NCI-H146 treated with DMSO at 0.1 percent for 48 hours (cell line): Measurements from ENCODE around the gene FAM210B.
A peak's percentile ranks its signal among the peaks of the same experiment; 100 is the strongest.
"Not testable (repeated sequence)": the region's sequence is repeated elsewhere in the genome, so short reads cannot be mapped to it uniquely, and the experiment has no call there.

Source experiments
- DNase-seq: peaks from one replicate; lab custom pipeline; 2025; ENCODE audit not compliant: unreplicated experiment; lab: John Stamatoyannopoulos, UW

Gene FAM210B

DNA sequence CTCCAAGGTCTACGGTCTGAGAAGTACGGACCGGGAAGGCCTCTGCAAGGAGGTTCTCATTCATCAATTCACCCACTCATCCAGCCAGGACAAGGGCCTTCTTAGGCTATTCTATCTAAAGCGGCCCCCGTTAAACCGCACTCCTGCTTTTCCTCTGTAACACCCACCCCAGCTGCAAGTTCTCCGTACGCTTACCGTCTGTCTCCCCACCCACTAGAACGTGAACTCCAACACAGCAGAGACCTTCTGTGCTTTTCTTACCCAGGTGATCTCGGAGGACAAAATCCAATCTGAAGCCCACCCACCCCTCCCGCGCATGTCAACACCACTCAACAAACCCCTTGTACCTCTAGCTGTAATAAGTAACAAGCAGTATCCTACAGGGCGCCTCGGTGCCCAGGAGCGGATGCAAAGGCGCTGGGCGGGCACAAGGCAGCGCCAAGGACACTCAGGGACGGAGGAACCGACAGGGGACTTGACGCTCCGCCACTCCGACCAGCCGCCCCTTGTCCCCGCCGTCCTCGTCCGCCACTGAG is 32.9 kb downstream of the FAM210B start:
- DNase-seq, result no peak

DNA sequence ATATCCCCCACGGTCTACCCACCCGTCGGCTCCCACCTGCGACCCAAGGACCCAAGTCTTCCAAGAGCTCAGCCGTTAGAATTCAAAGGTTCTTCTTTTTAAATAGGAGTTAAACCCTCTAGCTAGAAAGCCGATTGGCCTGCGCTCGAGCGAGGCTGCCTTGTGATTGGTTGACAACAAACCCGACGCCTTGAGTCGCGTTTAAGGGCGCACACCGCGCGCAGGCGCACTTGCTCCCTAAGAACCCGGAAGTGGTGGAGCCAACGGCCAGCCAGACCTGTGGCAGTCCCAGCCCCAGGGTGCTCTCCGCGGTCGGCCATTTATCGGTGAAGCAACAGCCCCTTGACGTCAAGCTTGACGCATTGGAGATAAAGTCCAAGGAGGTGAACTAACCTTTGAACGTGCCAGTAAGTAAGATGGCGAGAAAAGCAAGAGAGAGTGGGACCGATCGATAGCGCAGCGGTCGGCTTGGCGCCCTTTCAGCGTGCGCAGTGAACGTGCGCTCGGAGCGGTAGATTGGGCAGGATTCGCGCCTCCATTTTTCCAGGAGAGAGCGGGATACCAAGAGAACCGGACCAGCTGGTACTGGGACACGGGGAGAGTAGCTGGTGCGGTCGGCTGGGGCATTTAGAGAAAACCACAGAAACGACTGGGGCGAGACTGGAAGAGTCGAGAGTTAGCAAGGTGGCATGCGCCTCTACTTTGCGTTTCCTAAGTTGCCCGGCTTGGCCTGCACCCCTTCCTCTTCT is 33.5 kb downstream of the FAM210B start, which contains the start of the genes AURKA and CSTF1:
TSS of gene AURKA (minus strand) at position 84 of the 749 bp plus-strand sequence. CDS start 4,018 bp downstream, outside the sequence.
TSS of gene CSTF1 (plus strand) at position 514 of the 749 bp plus-strand sequence. CDS start 2,908 bp downstream, outside the sequence.
- peak; percentile 96 for DNase-seq

DNA sequence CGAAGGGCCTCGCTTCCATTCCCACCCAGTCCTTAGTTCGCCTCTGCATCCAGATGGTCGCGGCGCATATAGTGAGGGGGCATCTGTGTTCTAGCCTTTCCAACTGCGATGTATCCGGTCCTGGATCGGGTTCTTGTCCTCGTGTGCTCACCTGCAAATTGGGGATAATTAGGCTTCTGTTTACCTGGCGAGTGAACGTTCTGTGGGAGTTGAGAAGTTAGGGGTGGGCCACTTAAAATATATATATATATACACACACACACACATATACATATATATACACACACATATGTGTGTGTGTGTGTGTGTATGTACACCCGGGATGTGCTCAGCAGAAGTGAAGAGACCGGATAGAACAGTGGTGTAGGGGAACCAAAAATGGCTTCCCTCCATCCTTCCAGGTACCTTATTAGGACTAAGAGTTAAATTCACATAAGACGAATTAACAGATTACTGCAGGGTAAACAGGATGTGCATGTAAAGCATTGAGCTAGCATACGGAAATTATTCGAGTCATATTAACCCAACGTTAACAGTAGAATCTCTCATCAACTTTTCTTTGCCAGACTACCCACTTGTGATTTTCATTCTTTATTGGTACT is 34.2 kb downstream of the FAM210B start:
- DNase-seq, result peak; percentile 63

DNA sequence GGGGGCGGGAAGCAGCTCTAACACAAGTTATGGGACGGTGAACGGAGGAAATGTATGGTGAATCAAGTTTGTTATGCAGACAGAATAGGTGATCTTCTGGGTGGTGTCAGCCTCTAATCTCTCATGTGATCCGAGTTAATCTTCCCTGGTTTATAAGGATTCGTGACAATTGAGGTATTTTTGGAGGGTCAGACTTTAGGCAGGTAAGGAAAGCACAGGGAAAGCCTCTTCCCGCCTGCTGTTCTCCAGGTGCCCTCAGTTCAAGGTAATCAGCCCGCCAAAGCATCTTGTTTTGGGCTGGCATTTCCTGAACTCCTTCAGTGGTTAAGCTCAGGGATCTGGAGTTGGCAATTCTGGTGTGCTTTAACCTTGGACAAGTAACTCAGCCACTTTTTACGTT is 34.9 kb downstream of the FAM210B start:
- no peak for DNase-seq

DNA sequence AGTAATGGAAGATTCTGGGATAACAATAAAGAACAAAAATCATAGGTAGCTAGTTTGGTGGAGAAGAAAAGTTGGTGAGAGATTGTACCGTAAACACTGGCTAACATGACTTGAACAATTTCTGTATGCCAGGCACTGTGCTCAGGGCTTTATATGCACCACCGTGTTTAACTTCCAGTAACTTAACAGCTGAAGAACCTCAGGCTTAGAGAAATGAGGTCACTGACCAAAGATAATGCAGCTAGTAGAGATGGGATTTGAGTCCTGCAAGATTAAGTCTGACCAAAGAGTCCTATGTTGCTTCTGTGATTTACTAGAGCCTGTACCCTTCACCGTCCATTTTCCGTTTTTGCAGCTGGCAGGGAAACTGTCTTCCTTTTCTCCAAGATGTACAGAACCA is 36.4 kb downstream of the FAM210B start:
- no peak for DNase-seq

DNA sequence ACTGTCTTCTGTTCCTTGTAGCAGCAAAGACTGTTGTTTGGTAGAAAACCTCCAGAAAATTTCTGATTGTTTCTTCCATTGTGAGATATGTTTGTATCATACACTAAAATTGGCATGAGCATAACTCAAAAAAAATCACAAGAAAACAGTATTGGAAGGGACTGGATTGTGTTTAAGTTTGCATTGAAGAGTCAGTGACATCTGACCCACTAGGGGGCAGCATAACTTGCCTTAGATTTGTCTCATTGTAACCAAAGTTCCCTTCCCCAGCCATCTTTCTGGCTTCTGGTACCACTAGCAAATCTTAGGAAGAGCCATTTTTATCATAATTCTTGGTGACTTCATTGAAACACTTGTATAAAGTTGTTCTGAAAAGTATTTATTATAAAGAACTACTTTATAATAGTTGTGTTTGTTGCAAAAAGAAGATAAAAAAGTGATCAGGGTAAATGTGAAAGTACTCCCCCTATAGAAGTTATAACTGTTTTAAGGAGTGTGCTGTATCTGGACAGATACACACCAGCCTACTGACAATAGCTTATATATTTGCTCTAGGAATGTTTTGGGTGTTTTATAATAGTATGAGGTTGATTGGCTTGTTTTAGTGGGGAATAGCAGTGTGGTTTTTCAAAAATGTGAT is 41.3 kb downstream of the FAM210B start:
- DNase-seq, result peak; percentile 23

DNA sequence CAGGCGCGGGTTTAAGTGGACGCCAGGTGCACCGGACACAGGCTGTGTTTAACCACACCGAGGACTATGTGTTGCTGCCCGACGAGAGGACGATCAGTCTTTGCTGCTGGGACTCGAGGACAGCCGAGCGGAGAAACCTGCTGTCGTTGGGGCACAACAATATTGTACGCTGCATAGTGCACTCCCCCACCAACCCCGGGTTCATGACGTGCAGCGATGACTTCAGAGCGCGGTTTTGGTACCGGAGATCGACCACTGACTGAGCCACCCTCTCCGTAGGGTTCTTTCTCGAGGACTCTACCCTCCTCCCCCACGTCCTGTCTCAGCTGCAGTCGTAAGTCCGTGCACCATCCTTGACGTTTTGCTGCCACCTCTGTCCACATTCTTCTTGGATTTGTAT is 44.7 kb downstream of the FAM210B start:
- DNase-seq, result no peak

DNA sequence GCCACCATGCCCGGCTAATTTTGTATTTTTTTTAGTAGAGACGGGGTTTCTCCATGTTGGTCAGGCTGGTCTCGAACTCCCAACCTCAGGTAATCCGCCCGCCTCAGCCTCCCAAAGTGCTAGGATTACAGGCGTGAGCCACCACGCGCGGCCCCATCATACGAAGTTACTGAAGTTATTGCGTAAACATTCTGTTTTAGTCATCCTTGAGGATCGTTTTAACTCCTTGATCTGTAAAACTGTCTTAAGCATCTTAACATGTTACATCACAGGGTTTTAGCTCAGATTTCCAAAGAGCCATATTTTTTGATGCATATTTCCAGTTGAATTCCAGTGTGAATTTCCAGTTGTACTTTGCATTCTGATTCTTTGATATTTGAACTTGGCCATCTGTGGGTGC is 46.6 kb downstream of the FAM210B start:
- not testable (repeated sequence) for DNase-seq

DNA sequence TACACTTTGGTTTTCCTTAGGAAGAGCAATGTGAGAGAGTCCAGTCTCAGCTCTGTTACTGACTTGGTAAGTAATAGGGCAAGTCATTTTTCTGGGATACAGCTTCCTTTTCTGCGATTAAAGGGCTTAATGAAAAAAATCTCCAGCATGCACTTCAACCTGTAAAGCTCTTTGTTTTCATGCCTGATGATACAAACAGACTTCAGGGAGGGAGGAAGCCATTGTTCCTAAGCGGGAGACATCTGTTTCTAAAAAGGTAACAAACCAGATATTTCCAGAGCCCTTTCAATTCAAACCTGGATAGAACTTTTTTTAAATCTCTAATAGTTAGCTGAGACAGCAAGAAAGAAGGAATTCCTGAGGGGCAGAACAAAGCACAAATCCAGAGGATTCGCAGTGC is 48.1 kb downstream of the FAM210B start:
- DNase-seq, result no peak

DNA sequence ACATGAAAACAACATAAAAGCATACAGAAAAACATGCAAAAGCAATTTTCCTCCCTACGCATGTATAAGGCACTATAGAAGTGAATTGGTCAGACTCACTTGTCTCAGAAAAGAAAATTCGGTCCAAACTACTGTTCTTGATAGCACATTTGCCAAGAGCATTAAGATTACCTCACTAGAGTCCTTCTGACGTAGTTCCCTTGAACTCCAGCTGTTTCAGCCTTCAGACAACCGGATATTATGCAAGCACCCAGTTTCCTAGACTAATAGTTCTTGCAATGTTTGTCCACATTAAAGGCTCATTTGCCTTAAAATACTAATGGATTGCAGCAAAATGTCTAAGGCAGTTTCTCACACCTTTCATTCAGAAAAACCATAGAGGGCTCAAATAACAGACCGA is 50.7 kb downstream of the FAM210B start:
- no peak for DNase-seq

DNA sequence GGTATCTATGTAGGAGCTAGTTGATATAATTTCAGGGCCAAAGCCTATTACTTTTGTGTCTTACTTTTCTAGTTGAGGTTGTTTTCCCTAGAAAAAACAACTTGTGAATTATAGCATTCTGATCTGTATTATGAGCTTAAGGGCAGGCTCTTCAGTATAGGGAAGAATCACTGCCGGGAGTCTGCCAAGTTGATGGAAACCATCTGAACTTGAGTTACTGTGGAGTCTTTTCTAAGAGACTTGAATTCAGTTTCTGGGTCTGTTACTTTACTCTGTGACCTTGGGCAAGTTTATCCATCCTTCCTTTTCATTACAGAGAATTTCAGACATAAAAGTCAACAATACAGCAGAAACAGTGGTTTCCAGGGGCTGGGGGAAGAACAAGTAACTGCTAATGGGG is 51.2 kb downstream of the FAM210B start:
- DNase-seq, result no peak

DNA sequence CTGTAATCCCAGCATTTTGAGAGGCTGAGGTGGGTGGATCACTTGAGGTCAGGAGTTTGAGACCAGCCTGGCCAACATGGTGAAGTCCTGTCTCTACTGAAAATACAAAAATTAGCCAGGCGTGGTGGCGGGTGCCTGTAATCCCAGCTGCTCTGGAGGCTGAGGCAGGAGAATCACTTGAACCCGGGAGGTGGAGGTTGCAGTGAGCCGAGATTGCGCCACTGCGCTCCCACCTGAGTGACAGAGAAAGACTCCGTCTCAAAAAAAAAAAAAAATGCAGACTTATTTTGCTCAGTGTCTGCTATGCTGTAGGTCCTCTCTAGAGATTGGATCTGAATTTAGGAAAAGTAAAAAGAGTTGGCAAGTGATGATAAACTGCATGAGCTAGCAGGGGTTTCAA is 52.5 kb downstream of the FAM210B start:
- DNase-seq, result not testable (repeated sequence)

DNA sequence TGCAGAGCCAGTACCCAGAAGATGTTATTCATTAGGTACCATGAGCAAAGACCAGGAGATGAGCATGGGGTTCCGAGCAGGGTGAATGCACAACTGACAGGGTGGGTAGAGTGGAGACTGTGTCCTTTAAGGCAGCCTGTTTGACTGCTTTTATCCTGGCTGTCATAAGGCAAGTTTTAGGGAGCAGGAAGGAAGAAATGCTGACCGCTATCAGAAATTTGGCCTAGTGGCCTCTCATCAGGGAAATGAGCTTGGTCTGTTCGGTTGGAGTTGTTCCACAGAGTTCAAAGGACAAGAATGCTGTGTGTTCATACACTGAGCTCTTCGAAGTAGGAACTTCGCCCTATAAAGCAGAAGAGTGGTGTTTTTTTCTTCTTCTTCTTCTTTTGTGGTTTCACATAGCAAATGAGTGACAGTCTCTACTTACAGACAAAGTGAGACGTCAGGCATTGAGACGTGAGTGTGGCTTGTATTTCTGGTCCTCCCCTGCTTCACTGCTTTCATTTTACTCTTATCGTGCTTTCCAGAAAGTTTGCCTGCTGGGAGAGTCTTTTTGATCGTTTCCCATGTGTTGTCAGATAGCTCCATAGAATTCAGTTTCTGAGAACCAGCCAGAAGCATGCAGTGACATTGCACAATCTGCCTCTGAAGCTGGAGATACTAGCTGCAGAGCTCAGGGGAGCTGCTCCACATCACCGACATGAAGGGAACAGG is 53.1 kb downstream of the FAM210B start, which contains the start of gene CASS4:
TSS of gene CASS4 (plus strand) at position 502 of the 714 bp plus-strand sequence. CDS start at position 701, 199 bp downstream.
- DNase-seq, result no peak

DNA sequence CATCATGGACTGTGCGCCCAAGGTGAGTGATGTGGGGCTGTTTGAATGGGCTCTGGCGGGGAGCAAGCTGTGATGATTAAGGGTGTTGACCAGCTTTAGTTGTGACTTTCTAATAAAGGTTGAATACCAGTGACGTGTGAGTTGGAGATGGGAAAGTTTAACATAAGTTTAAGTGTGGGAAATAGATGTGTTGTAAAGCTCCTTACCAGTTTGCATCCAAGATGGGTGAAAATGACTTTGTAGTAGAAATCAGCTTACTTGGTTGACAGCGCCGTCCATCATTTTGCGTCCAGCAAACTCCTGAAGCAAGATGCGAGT is 53.7 kb downstream of the FAM210B start:
- DNase-seq, result no peak

DNA sequence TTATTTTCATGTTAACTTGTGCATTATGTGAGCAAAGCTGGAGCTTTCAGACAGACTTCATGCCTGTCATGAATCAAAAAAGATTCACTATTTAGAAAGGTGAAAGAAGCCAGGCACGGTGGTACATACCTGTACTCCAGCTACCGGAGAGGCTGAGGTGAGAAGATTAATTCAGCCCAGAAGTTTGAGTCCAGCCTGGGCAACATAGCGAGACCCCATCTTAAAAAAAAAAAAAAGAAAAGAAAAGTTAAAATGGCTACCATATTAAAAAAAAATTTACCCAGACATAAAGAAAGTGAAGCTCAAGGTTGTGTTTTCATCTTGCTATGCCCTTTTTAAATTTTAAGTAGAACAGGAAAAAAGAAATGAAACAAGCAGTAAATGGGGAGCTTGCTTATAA is 54.2 kb downstream of the FAM210B start:
- no peak for DNase-seq

DNA sequence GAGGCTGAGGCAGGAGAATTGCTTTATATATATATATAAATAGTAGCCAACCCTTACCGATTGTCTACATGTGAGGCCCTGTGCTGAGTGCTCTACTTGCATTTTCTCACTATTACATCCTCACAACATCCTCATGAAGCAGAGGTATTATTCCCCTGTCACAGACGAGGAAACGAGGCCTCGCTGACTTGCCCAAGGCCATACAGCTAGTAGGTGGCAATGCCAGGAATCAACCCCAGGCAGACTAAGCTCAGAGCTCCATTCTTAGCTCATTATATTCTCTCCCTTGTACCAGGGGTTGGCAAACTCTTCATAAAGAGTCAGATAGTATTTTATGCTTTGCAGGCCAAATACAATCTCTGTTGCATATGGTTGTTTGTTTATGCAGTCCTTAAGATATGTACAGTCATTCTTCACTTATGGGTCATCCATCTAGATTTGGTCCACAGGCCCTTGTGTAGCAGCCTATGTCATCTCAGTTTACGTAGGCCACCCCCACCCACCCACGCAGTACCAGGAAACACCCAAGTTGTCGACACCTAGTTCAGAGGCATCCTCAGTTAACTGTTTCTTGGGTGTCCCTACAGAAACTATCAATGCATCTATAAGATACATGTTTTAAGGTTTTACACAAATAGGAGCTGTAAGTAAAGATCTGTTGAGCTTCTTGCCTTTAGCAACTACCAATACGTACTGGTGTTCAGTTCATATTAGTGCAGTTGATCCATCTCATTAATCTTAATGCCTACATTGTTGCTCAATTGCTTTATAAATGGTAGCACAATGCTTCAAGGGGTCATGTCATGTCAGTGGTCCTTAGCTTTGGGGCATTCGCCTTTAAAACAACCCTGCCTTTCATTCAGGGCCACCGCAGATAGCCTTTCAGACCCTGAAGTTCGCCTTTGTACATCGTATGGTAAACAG is 56.3 kb downstream of the FAM210B start:
- DNase-seq, result no peak

DNA sequence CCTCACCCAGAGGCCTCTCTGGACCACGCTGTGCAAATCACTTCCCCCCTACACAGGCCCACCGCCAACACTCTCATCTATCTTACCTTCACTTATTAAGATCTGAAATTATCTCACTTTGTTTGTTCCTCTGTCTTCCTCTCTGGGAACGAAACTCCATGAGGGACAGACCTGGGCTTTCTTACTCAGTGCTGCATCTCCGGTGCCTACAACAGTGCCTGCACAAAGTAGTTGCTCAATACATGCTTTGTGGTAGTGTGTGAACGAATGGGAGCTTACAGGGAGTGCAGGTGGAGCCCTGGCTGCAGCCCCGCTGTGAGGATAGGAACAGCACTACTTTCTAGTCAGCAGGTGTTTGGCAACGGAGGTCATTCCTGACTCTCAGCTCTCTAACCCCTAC is 58.6 kb downstream of the FAM210B start:
- no peak for DNase-seq

DNA sequence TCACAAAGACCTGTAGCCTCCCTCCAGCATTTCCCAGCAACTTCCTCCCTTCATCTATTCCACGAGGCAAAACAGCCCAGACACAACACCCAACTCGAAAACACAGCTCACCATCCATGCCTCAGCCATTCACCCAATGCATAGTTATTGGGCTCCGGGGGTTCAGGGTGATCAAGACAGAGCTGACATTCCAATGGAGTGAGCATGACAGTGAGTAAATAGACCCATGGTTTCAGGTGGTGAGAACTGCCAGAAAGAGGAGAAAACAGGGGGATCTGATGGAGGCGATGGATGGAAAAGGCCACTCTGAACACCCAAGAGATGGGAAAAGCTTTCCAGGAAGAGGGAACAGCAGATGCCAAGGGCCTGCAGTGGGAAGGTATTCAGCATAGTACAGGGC is 59.1 kb downstream of the FAM210B start:
- DNase-seq, result no peak
